NCI-H748 treated with DMSO at 0.1 percent for 48 hours (cell line): Measurements from ENCODE around the gene ANKRD24.
"Not testable (repeated sequence)": the region's sequence is repeated elsewhere in the genome, so short reads cannot be mapped to it uniquely, and the experiment has no call there.

Experiments
- DNase-seq: peaks from one replicate; lab custom pipeline; 2025; lab: John Stamatoyannopoulos, UW

Gene ANKRD24

DNA sequence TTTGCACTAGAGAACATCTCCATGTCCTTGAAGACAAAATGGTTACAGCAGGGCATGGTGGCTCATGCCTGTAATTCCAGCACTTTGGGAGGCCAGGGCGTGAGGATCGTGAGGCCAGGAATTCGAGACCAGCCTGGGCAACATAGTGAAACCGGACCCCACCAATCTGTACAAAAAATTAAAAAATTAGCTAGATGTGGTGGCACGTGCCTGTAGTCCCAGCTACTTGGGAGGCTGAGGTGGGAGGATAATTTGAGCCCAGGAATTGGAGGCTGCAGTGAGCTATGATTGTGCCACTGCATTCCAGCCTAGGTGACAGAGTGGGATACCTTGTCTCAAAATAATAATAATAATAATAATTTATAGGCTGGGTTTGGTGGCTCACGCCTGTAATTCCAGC lies 47.7 kb downstream of the ANKRD24 start:
- DNase-seq, result not testable (repeated sequence)

DNA sequence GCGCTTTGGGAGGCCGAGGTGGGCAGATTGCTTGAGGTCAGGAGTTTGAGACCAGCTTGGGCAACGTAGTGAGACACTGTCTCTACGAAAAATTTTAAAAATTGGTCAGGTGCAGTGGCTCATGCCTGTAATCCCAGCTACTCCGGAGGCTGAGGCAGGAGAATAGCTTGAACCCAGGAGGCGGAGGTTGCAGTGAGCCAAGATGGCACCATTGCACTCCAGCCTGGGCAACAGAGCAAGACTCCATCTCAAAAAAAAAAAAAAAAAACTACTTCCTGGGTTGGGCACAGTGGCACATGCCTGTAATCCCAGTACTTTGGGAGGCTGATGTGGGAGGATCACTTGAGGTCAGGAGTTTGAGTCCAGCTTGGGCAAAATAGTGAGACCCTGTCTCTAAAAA lies 49.0 kb downstream of the ANKRD24 start:
- not testable (repeated sequence) for DNase-seq

- DNase-seq, result not testable (repeated sequence)
These were observed 49.6 kb downstream of the ANKRD24 start for GRCh38 chr19:4232139-4232538.

GRCh38 chr19:4232614-4233281 lies 50.3 kb downstream of the ANKRD24 start:
- no peak for DNase-seq

- peak; percentile 0 for DNase-seq
These were observed 50.9 kb downstream of the ANKRD24 start for GRCh38 chr19:4233282-4233853.

- no peak for DNase-seq
These were observed 51.8 kb downstream of the ANKRD24 start for GRCh38 chr19:4234142-4234861.

DNA sequence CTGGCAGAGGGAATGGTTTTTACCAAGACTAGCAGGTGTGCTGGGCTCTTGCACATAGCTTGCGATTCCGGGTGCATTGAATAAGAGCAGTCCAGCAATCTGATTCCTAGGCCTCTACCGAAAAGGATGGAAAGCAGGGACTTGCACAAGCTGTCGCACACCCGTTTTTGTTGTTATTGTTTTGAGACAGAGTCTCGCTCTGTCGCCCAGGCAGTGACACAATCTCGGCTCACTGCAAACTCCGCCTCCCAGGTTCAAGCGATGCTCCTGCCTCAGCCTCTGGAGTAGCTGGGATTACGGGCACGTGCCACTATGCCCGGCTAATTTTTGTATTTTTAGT lies 52.3 kb downstream of the ANKRD24 start:
- no peak for DNase-seq

- not testable (repeated sequence) for DNase-seq
These were observed 55.0 kb downstream of the ANKRD24 start for GRCh38 chr19:4237510-4237909.

DNA sequence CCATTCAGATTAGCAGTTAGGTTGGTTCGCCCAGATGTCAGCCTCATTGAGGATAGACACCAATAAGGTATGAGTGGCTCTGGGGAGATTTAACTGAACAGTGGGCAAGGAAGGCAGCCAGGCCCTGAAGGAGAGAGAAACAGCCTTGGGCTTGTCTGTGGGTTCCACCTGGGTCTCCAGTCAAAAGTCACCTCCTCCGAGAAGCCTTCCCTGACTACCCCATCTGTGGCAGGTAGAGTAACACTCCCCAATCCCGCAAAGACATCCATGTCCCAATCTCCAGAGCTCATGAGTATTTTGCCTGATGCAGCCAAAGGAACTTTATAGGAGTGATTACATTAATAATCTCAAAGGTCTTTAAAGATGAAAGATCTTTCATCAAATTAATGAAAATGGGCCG lies 56.3 kb downstream of the ANKRD24 start:
- no peak for DNase-seq

GRCh38 chr19:4241824-4242430 lies 59.4 kb downstream of the ANKRD24 start:
- no peak for DNase-seq

GRCh38 chr19:4245938-4246337 lies 63.4 kb downstream of the ANKRD24 start:
- not testable (repeated sequence) for DNase-seq

DNA sequence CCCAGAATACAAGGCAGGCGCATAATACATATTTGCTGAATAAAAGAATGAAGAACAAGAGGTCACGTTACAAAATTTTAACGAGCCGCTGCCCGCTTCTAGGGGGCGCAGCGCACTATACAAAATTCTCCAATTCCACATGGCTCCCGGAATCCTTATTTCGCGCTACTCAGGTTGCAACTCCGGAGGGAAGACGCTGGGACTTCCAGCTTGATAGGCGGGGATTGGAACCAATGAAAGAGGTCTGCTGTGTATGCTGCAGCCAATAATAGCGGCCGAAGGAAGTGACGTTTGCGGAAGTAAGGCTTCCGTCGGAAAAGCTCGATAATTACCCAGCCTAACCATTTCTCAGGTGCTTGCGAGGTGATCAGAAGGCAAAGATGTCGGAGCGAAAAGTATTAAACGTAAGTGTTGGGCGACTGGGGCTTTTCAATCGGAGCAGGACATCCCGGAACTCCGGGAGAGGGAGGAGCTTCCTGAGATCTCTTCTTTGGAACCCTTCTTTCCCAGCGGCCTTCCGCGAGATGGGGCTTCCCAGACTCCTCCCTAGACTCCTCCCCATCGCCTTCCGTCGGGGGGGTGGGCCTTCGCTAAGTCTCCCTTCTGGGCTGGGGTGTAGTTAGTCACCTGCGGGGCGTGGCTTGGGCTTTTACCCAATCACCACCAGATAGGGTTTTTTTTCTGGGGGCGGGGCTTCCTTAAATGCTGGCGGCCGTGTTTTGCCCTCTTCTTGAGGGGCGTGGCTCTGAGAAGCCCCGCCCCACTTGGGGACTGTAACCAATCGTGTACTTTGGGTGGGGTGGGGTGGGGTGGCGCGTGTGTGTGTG lies 64.5 kb downstream of the ANKRD24 start, which contains the start of gene YJU2:
TSS of gene YJU2 (plus strand) at position 314 of the 827 bp plus-strand sequence. CDS start at position 381, 67 bp downstream.
- DNase-seq, result peak; percentile 88

GRCh38 chr19:4256563-4256962 lies 74.1 kb downstream of the ANKRD24 start:
- no peak for DNase-seq

DNA sequence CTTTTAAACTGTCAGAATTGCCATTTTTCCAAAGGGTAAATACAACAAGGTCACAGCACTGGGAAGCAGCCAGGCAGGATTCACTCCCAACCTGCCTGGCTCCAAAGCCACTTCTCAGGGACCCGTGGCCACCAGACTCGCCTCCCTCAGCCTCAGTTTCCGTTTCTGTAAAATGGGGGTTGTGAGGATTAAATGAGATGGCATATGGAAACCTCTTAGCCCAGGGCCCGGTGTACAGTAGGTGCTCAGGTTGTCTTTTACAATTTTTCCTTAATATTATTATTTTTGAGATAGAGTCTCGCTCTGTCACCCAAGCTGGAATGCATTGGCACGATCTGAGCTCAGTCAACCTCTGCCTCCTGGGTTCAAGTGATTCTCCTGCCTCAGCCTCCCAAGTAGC lies 74.5 kb downstream of the ANKRD24 start:
- DNase-seq, result no peak

GRCh38 chr19:4258181-4258580 lies 75.7 kb downstream of the ANKRD24 start:
- DNase-seq, result no peak

DNA sequence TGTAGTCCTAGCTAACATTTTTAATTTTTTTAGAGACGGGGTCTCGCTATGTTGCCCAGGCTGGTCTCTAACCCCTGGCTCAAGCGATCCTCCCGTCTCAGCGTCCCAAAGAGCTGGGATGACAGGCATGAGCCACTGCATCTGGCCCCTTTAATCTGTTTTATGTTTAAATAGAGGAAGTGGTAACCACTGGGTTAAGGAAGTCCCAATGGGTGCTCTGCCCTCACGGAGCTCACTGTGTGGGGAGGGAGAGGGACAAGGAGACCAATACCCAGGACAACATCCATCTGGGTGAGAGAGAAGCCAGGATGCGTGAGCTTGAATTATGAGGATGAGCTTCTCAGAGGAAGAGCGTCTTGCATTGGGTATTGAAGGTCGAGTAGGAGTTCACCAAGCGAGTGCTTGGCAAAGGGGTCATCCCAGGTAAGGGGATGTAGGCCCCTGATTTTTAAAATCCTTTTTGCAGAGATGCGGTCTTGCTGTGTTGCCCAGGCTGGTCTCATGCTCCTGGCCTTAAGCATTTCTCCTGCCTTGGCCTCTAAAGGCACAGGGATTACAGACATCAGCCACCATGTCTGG lies 78.2 kb downstream of the ANKRD24 start:
- DNase-seq, result no peak

- DNase-seq, result no peak
These were observed 82.3 kb downstream of the ANKRD24 start for GRCh38 chr19:4264812-4265211.

DNA sequence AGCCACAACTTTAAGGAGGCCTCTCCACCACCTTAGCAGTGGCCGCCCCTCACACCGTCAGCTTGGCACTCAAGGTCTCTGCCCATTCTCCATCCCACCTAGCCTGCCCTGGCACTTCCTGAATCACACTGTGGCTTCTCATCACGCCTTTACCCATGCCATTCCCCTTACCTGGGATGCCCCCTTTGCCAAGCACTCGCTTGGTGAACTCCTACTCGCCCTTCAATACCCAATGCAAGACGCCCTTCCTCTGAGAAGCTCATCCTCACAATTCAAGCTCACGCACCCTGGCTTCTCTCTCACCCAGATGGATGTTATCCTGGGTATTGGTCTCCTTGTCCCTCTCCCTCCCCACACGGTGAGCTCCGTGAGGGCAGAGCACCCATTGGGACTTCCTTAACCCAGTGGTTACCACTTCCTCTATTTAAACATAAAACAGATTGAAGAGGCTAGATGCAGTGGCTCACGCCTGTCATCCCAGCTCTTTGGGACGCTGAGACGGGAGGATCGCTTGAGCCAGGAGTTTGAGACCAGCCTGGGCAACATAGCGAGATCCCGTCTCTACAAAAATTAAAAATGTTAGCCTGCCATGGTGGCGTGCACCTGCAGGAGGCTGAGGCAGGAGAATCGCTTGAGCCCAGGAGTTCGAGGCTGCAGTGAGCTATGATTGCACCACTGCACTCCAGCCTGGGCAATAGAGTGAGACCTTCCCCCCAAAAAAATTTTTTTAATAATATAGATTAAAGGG lies 83.9 kb downstream of the ANKRD24 start:
- no peak for DNase-seq

DNA sequence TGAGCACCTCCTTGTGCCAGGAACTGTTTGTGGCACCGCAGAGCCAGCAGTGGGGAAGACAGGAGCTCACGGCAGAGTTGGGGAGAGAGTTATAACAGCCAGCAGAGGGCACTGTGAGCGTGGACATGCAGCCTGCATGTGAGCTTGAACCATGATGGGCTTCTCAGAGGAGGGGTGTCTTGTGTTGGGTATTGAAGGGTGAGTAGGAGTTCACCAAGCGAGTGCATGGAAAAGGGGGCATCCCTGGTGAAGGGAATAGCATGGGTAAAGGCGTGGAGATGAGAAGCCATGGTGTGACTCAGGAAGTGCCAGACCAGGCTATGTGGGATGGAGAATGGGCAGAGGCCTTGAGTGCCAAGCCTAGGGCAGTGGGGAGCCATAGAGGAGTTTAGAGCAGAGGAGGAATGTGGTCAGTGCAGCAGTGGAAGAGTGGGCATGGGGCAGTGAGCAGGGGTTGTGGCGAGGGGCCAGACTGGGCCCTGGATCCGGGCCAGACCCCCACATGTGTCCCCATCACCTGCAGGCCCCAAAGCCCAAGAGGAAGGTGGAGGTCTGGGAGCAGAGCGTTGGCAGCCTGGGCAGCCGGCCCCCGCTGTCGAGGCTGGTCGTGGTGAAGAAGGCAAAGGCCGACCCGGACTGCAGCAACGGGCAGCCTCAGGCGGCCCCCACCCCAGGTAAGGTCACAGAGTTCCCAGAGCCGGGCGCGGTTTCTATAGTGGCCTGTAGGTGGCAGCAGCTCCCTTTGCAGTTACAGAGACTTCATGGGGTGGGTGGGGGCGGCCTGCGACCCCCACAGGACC lies 84.8 kb downstream of the ANKRD24 start:
- peak; percentile 11 for DNase-seq
